Ishikawa (cell line): ENCODE results near the gene HPD.

Experiments used
- CEBPB ChIP-seq: IDR thresholded peaks from 2 replicates; pipeline ENCODE4 v1.6.1; 2012
- CREB1 ChIP-seq: IDR thresholded peaks from 2 replicates; pipeline ENCODE4 v1.6.1; 2012; ENCODE audit warnings: low read depth
- EGR1 ChIP-seq: IDR thresholded peaks from 2 replicates; pipeline ENCODE4 v1.6.1; 2012
- EP300 ChIP-seq: IDR thresholded peaks from 2 replicates; pipeline ENCODE4 v1.6.1; 2012; ENCODE audit warnings: borderline replicate concordance
- FOXM1 ChIP-seq: IDR thresholded peaks from 2 replicates; pipeline ENCODE4 v1.6.1; 2012; ENCODE audit warnings: low read depth, borderline replicate concordance
- MAX ChIP-seq: IDR thresholded peaks from 2 replicates; pipeline ENCODE4 v1.6.1; 2012
- NFIC ChIP-seq: IDR thresholded peaks from 2 replicates; pipeline ENCODE4 v1.6.1; 2012
- RAD21 ChIP-seq: IDR thresholded peaks from 2 replicates; pipeline ENCODE4 v1.6.1; 2012; ENCODE audit warnings: low read depth
- REST ChIP-seq: IDR thresholded peaks from 2 replicates; pipeline ENCODE4 v1.6.1; 2012; ENCODE audit warnings: low read depth, mild to moderate bottlenecking
- TAF1 ChIP-seq: IDR thresholded peaks from 2 replicates; pipeline ENCODE4 v1.6.1; 2012; ENCODE audit warnings: low read depth, mild to moderate bottlenecking
- TCF12 ChIP-seq: IDR thresholded peaks from 2 replicates; pipeline ENCODE4 v1.6.1; 2012; ENCODE audit warnings: low read depth
- TEAD4 ChIP-seq: IDR thresholded peaks from 2 replicates; pipeline ENCODE4 v1.6.1; 2012
- USF1 ChIP-seq: IDR thresholded peaks from 2 replicates; pipeline ENCODE4 v1.6.1; 2012
- YY1 ChIP-seq: IDR thresholded peaks from 2 replicates; pipeline ENCODE4 v1.6.1; 2012; ENCODE audit warnings: low read depth
- ZBTB7A ChIP-seq: IDR thresholded peaks from 2 replicates; pipeline ENCODE4 v1.6.1; 2012; ENCODE audit warnings: low read depth

Gene HPD

GRCh38 chr12:121823727-121824115, 34.9 kb downstream of the HPD start:
- TF ChIP-seq YY1 (no peak), RAD21 (no peak), MAX (no peak), EP300 (no peak), FOXM1 (no peak), TAF1 (no peak), CEBPB (no peak), TEAD4 (no peak), EGR1 (no peak), TCF12 (no peak), CREB1 (no peak), USF1 (no peak), REST (no peak)

- TF ChIP-seq EGR1 = no peak
These were observed 35.4 kb downstream of the HPD start for GRCh38 chr12:121823101-121823726.

- no peak for TF ChIP-seq ZBTB7A
- TF ChIP-seq EP300 = no peak
- TF ChIP-seq TAF1 = no peak
- TF ChIP-seq EGR1 = no peak
- TF ChIP-seq TEAD4 = no peak
- TF ChIP-seq YY1 = no peak
- no peak for TF ChIP-seq FOXM1
- TF ChIP-seq MAX = no peak
- TF ChIP-seq RAD21 = no peak
- no peak for TF ChIP-seq USF1
- TF ChIP-seq CEBPB = no peak
- no peak for TF ChIP-seq NFIC
- no peak for TF ChIP-seq CREB1
- TF ChIP-seq TCF12 = no peak
- TF ChIP-seq REST = no peak
These were observed 36.1 kb downstream of the HPD start for GRCh38 chr12:121822393-121823100.

GRCh38 chr12:121820056-121820455, 38.6 kb downstream of the HPD start:
- TF ChIP-seq RAD21 (no peak), YY1 (no peak), FOXM1 (no peak), USF1 (no peak), EP300 (no peak), CEBPB (no peak), REST (no peak), NFIC (no peak), TEAD4 (no peak), TAF1 (no peak), TCF12 (no peak), ZBTB7A (no peak), EGR1 (no peak), MAX (no peak)
